Heart left ventricle (tissue), 16 donors: ENCODE measurements around the gene MYO15A. TPM values are rescaled to one million over a fixed set of nuclear protein-coding genes. Genes with fewer than 3 reads are reported as not detected.

Experiments
- ATAC-seq, 4 donors: fragments of 200-7000 bp; cut with Tn5 transposase; one replicate each; pipeline ENCODE4 v1.9.1; 2020 to 2022; ENCODE audit warnings: moderate library complexity in 4 of 4, mild to moderate bottlenecking in 3 of 4, moderate number of reproducible peaks in 1 of 4
- DNase-seq, 5 donors: peaks; one replicate each; pipeline ENCODE4 v3.0.0-alpha.2; 2020
- H3K27ac ChIP-seq, 12 donors: fragments of 200-600 bp; sonication (generic) in 4 of 12; one replicate each; pipeline versions ENCODE4 v1.5.0 to v1.8.0; 2016 to 2022; ENCODE audit warnings: mild to moderate bottlenecking in 2 of 12
- H3K27me3 ChIP-seq, 9 donors: fragments of 200-600 bp; sonication (generic) in 2 of 9; one replicate each; pipeline versions ENCODE4 v1.5.1 to v1.8.0; 2016 to 2022; ENCODE audit warnings: mild to moderate bottlenecking in 3 of 9
- H3K36me3 ChIP-seq, 9 donors: fragments of 200-600 bp; sonication (generic) in 2 of 9; one replicate each; pipeline versions ENCODE4 v1.5.0 to v1.8.0; 2018 to 2022; ENCODE audit warnings: mild to moderate bottlenecking in 2 of 9
- H3K4me1 ChIP-seq, 12 donors: fragments of 200-600 bp; sonication (generic) in 4 of 12; one replicate each; pipeline versions ENCODE4 v1.5.0 to v1.8.0; 2016 to 2022; ENCODE audit warnings: mild to moderate bottlenecking in 3 of 12
- H3K4me3 ChIP-seq, 12 donors: fragments of 200-600 bp; sonication (generic) in 4 of 12; one replicate each; pipeline versions ENCODE4 v1.5.0 to v1.8.0; 2017 to 2022; ENCODE audit warnings: mild to moderate bottlenecking in 9 of 12, moderate library complexity in 4 of 12
- H3K9me3 ChIP-seq, 12 donors: fragments of 200-600 bp; sonication (generic) in 4 of 12; one replicate each; pipeline versions ENCODE4 v1.5.0 to v1.8.0; 2016 to 2022; ENCODE audit warnings: mild to moderate bottlenecking in 1 of 12
- CTCF ChIP-seq, 12 donors: fragments of 200-600 bp; sonication (generic) in 4 of 12; IDR thresholded peaks; one replicate each; pipeline versions ENCODE4 v1.5.0 to v1.8.0; 2018 to 2022; ENCODE audit warnings: antibody characterized with exemption in 12 of 12, mild to moderate bottlenecking in 5 of 12
- POLR2A ChIP-seq, 2 donors: fragments of 450-650 bp; IDR thresholded peaks; one replicate each; pipeline ENCODE4 v1.6.1; 2017; ENCODE audit warnings: antibody characterized with exemption in 2 of 2, mild to moderate bottlenecking in 2 of 2, moderate library complexity in 2 of 2
- WGBS, 4 donors: extraction: QIAGEN DNeasy Blood & Tissue Kit in 2 of 4; methylation state at CpG; one replicate each; pipeline versions ENCODE4 v1.1.5 to v1.1.7; 2013 to 2018; 5-methylcytosine and 5-hydroxymethylcytosine counted together
- intact Hi-C, 10 donors: fragments of 100-400 bp; cut with DNase I; formaldehyde crosslinking; loops; one replicate each; pipeline versions ENCODE4 v1.11.1 to v1.14.2; 2022
- polyA plus RNA-seq, 2 donors: library from polyadenylated mRNA; stranded (reverse); fragments of 200-250 nt; gene quantifications; one replicate each; pipeline ENCODE4 v1.2.3, GENCODE V29; 2013
- total RNA-seq, 9 donors: library from RNA; depleted of rRNA in 2 of 9; stranded (reverse); fragments of >200 nt in 2 of 9; fragmentation: NEBNext Ultra II Directional in 3 of 9; extraction: Animal tissue kit (Norgen Biotek cat#: 25700) in 3 of 9; gene quantifications; one replicate each; pipeline versions ENCODE4 v1.1.0 to v1.2.4, GENCODE V29; 2016 to 2023
- donor health status: ischemic (EF 13 %, LVEDD 7.1; RV severe dilation, severe dysfunction).
- donor health status: healthy with polysubstance abuse.
- donor health status: DM: no; HTN: yes; CAD: no.
- donor health status: DM: no; HTN: no; CAD: no.
- donor health status: ischemic (EF 25% LVEDD 6.9; RV normal size, moderate dysfunction).
- donor health status: ischemic (EF 25% LVEDD 5.7; RV mildly dilated, moderate dysfunction).
- donor health status: healthy.
- donor health status: DM: yes; HTN: yes; CAD: no.
- donor health status: ischemic (EF 35%, LVEDD 5.7; RV mildly dilated, moderate dysfunction).
- donor health status: nonischemic (EF 11% LVEDD 7.7; RV severe dilation, severe dysfunction).
- donor health status: DM: yes; HTN: yes; CAD: no.
- donor health status: PGD.
- donor health status: ischemic (EF 29% LVEDD 5.4; RV normal size, mild dysfunction).
- donor health status: nonischemic (EF 23%, LVEDD 6.1; RV moderate dilation, normal function).

Gene MYO15A
- total and polyA plus RNA-seq, 11 donors: 0.12 to 0.53 (median 0.35) TPM; not detected in 2

- DNase-seq (peak in 1 of 5 donors; percentile 5), ATAC-seq (no peak)
- intact Hi-C loops: no loop called here
- no peak overlapping the region for H3K27ac ChIP-seq
- no peak overlapping the region for H3K4me3 ChIP-seq
- no peaks in the 10 kb centered on the region for H3K9me3 ChIP-seq
- H3K36me3 ChIP-seq: peaks cover 0 to 55% (median 25%) of the 10 kb centered on the region in 9 donors
- TF ChIP-seq CTCF (IDR thresholded peaks at IDR 0.05) (no peak), POLR2A (IDR thresholded peaks at IDR 0.05) (no peak)
- WGBS, 4 donors: 93 to 96% (median 94%) methylated on average over 7 to 9 of the region's 9 CpGs
- no peaks in the 10 kb centered on the region for H3K27me3 ChIP-seq
- H3K4me1 ChIP-seq: no peaks in the 10 kb centered on the region
Observed at GRCh38 chr17:18106211-18106610, 2.3 kb upstream of the MYO15A start.

GRCh38 chr17:18107061-18107790, 1.3 kb upstream of the MYO15A start:
- H3K4me1 ChIP-seq: no peaks in the 10 kb centered on the region
- 91 to 94% (median 93%) methylated on average over 13 to 14 of the region's 14 CpGs for WGBS, 4 donors
- ATAC-seq (no peak), DNase-seq (peak in 1 of 5 donors; percentile 6)
- no peaks in the 10 kb centered on the region for H3K9me3 ChIP-seq
- H3K27me3 ChIP-seq: no peaks in the 10 kb centered on the region
- peaks cover 0 to 45% (median 17%) of the 10 kb centered on the region in 9 donors for H3K36me3 ChIP-seq
- H3K4me3 ChIP-seq: no peak overlapping the region
- H3K27ac ChIP-seq: no peak overlapping the region
- intact Hi-C loops: no loop called here
- no peak for TF ChIP-seq POLR2A (IDR thresholded peaks at IDR 0.05)
- no peak for TF ChIP-seq CTCF (IDR thresholded peaks at IDR 0.05)

GRCh38 chr17:18107971-18108370, 585 bp upstream of the MYO15A start:
- TF ChIP-seq CTCF (IDR thresholded peaks at IDR 0.05) (no peak), POLR2A (IDR thresholded peaks at IDR 0.05) (no peak)
- ATAC-seq: no peak
- intact Hi-C loops: no loop called here
- Histone ChIP-seq H3K27ac (no peak overlapping the region), H3K27me3 (no peaks in the 10 kb centered on the region), H3K4me3 (no peak overlapping the region), H3K4me1 (no peaks in the 10 kb centered on the region), H3K9me3 (no peaks in the 10 kb centered on the region), H3K36me3 (peaks cover 0 to 42% (median 17%) of the 10 kb centered on the region in 9 donors)
- DNase-seq: peak in 1 of 5 donors; percentile 6
- 72 to 90% (median 81%) methylated on average over 2 to 6 of the region's 6 CpGs for WGBS, 4 donors

- no peaks in the 10 kb centered on the region for H3K27me3 ChIP-seq
- peaks cover 0 to 23% (median 13%) of the 10 kb centered on the region in 9 donors for H3K36me3 ChIP-seq
- DNase-seq: peak in 1 of 5 donors; percentile 4
- H3K4me3 ChIP-seq: no peak overlapping the region
- H3K4me1 ChIP-seq: no peaks in the 10 kb centered on the region
- H3K9me3 ChIP-seq: no peaks in the 10 kb centered on the region
- ATAC-seq: no peak
- 76 to 82% (median 79%) methylated on average over 10 of the region's 10 CpGs for WGBS, 4 donors
- intact Hi-C loops: no loop called here
- no peak for TF ChIP-seq CTCF (IDR thresholded peaks at IDR 0.05)
- no peak for TF ChIP-seq POLR2A (IDR thresholded peaks at IDR 0.05)
- no peak overlapping the region for H3K27ac ChIP-seq
Observed at GRCh38 chr17:18109935-18110485, 1.5 kb downstream of the MYO15A start.
